Fibroblast of gingiva (primary cell): Measurements from ENCODE around the gene CRELD1.

Experiments
- DNase-seq: peaks from one replicate; pipeline ENCODE4 v3.0.0-alpha.2; 2011; ENCODE audit warnings: low read depth

The CRELD1 gene

DNA sequence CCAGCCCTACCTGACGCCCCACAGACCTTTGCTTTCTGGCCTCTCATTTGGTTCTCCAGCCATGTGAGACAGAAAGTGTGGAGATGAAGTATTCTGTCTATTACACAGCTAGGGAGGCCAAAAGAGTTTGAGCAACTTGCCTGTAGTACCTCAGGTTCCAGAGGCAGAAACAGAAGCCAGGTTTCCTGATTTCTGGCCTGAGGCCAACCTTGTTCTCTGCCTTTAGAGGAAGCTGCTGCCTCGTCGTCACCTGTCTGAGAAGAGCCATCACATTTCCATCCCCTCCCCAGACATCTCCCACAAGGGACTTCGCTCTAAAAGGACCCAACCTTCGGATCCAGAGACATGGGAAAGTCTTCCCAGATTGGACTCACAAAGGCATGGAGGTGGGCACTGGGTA lies 27.2 kb upstream of the CRELD1 start:
- DNase-seq: no peak

DNA sequence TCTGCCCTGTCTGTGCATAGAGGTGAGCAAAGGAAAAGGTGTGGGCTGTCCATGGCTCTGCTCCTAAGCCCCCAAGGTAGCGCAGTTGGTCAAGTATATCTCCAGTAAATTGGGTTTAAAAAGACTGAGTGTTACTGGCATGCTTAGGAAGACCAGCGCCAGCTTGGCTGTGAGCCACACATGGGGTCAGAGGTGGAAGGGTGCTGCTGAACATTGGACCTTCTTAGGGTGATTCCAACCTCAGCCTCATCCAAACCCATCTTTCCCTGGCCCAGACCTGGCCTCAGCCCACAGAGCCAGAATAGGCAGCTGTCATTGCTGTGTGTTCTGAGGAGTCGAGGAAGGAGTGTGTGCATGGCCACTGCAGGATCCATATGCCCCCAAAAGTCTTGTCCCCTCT lies 25.3 kb upstream of the CRELD1 start:
- no peak for DNase-seq

DNA sequence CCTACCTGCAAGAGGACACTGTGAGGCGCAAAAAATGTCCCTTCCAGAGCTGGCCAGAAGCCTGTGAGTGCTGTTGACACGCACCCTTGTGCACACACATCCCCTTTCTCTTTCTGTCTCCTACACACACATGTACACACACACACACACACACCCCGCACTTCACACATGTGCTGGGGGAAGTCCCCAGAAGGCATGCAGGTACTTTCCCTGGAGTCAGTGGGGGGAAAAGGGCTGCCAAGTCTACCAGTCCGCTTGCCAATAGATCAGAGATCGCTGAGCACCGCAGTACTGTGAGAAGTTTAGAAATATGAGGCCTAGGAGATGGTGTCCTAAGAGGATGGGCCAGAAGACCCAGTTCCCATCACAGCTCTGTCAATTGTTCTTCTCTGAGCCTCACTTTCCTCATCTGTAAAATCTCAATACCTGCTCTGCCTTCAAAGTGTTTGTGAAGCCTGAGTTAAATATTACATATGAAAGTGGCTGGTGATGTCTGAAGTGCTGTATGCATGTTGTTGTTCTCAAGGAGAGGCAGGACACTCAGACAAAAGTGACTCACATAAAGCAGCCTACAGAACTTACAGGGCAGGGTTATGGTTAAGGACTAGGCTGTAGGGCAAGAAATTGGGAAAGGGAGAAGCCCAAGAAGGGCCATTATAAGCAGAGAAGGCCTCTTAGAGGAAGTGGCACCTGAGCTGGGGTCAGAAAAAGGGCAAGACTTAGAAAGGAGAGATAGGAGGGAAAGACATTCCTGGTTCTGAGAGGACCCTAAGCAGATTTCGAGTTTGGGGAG lies 24.2 kb upstream of the CRELD1 start:
- no peak for DNase-seq

DNA sequence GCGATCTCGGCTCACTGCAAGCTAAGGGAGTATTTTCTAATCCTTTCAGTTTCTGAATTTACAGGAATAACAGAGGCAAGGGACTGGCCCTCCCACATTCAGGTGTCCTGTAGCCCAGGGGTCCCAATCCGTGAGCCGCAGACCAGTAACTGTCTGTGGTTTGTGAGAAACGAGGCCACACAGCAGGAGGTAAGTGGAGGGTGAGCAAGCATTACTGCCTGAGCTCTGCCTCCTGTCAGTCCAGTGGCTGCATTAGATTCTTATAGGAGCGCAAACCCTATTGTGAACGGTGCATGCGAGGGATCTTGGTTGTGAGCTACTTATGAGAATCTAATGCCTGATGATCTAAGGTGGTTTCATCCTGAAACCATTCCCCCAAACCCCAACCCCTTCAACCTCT lies 21.8 kb upstream of the CRELD1 start:
- DNase-seq: no peak

DNA sequence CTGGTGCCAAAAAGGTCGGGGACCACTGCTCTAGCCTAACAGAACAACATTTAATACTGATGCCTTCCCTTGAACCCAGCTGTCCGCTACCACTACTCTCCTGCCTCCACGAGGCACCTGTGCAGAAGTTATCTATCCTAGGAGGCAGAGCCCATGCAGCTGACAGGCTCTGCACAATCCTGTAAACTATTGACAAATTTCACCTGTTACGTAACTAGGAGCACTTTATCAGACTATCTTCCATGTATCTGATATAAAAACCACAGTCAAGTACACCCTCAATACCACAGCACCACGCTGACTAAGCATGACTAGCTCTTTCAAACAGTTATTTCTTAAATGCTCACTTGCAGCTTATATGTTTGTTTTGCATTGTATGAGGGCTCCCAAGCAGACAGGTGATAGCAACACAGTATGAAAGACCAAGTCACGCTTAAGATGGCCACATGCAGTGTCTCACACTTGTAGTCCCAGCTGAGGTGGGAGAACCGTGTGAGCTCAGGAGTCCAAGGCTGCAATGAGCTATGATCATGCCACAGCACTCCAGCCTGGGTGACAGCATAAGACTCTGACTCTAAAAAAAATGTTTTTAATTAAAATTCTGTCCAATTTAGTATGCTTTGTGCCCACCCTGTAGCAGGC lies 21.2 kb upstream of the CRELD1 start:
- no peak for DNase-seq

DNA sequence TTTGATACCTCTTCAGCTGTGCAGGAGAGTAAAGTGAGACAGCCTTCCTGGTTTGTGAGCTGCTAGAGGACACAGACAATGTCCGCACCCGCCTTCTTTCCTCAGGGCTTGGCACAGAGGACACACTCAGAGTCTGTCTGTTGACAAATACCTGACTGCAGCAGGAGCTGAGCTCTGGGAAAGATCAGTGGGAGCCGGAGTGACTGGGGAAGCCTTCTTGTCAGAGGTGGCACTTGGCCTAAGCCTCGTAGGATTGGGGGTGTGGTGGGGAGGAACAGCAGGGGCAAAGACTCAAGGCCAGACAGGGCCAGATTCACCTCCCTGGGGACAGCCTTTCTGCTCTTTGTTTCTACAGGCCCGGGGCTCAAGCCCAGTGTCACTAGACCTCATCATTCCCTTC lies 20.0 kb upstream of the CRELD1 start:
- no peak for DNase-seq

DNA sequence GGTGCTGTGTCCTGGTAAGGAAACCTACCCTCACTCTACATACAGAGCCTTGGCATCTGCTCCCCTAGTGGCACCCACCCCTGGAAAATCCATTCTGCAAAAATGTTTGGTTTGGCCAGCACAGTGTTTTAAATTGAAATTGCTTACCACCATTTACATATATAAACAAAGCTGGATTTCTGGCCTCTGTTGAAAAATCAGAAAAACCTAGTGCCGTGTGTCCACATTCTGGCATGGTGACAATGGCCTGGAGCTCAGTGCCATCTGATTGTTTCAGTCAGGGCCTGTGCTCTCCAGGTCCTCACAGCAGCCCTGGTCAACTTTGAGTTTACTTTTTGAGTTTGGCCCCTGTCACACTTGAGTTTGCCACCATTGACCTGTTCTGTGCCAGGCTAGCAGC lies 19.6 kb upstream of the CRELD1 start:
- DNase-seq: peak; percentile 84

DNA sequence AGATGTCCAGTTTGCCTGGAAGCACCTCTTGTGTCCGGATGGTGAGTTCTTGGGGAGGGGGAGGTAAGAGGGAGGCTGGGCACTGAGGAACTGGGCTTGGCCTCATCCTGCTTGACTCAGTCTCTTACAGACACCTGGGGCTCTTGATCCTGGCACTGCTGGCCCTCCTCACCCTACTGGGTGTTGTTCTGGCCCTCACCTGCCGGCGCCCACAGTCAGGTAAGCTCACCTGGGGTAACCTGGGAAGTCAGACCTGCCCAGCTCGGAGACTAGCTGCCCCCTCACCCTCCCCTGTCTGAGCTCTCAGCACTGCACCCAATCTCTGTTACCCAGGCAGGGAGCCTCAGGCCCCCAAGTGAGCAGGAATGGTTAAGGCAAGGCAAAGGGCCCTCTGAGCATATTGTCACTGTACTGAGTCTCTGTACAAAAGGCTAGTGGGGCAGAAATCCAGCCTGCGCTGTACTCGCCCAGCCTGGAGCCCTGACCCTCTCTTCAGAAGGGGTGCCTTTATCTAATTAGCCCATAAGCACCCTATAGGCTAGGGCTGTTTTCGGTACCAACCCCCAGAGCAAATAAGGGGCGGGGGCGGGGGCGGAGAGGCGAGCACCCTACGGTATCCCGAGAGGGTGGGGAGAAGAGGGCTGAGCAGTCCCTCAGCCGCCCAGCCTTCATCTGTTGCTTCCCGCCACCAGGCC lies 18.9 kb upstream of the CRELD1 start:
- peak; percentile 63 for DNase-seq

DNA sequence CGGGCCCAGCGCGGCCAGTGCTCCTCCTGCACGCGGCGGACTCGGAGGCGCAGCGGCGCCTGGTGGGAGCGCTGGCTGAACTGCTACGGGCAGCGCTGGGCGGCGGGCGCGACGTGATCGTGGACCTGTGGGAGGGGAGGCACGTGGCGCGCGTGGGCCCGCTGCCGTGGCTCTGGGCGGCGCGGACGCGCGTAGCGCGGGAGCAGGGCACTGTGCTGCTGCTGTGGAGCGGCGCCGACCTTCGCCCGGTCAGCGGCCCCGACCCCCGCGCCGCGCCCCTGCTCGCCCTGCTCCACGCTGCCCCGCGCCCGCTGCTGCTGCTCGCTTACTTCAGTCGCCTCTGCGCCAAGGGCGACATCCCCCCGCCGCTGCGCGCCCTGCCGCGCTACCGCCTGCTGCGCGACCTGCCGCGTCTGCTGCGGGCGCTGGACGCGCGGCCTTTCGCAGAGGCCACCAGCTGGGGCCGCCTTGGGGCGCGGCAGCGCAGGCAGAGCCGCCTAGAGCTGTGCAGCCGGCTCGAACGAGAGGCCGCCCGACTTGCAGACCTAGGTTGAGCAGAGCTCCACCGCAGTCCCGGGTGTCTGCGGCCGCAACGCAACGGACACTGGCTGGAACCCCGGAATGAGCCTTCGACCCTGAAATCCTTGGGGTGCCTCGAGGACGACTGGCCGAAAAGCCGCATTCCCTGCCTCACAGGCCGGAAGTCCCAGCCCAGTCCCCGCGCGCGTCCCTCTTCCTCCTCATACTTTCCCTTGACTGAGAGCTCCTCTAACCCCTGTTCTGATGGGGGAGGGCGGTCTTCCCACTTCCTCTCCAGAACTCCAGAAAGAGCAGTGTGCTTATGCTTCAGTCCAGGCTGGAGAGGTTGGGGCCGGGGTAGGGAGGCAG lies 18.1 kb upstream of the CRELD1 start:
- peak; percentile 47 for DNase-seq

DNA sequence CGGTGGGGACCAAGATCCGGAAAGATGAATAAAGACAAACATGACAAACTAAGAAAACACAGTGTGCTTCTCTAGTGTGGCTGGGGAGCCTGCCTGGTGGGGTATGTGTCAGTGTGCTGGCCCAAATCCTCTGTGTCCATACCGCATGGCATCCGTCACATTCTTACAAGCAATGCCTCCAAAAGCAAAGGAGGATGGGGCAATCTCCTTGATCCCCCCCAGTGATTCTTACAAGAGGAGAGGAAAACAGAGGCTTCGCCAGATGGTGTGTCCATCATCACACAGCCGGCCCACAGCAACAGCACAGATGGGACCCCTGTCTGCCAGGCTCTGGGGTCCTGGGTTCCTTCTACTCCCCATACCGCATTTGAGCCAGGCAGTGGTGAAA lies 17.3 kb upstream of the CRELD1 start:
- peak; percentile 87 for DNase-seq

DNA sequence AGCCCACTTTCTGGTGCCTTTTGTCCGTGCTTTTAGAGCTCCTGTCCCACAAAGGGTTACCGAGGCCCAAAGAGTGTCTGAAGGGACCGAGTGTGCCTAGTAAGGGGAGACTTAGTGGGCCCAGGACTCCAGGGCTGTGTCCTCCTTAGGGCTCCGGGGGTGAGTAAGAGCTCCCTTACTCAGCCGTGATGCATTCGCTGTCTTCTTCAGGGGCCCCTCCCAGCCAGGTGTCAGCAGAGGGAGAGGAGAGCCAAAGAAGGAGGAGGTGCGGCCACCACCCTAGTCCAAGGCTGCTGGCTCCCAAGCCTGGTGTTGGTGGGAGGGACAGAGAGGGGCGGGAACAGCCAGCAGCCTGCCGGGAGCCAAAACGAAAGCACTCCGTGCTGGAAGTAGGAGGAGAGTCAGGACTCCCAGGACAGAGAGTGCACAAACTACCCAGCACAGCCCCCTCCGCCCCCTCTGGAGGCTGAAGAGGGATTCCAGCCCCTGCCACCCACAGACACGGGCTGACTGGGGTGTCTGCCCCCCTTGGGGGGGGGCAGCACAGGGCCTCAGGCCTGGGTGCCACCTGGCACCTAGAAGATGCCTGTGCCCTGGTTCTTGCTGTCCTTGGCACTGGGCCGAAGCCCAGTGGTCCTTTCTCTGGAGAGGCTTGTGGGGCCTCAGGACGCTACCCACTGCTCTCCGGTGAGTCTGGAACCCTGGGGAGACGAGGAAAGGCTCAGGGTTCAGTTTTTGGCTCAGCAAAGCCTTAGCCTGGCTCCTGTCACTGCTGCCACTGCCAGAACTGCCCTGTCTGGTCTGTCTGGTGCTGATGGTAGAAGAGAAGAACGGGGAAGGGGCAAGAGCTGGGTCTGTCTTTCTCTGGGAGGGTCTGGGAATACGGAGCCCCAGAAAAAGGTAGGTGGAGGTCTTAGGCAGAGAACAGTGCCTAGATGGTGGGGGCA lies 16.6 kb upstream of the CRELD1 start, which contains the start of gene IL17RC:
IL17RC (plus strand) TSS at position 365 of the 947 bp plus-strand sequence; CDS start at position 583, 218 bp downstream.
- peak; percentile 83 for DNase-seq

DNA sequence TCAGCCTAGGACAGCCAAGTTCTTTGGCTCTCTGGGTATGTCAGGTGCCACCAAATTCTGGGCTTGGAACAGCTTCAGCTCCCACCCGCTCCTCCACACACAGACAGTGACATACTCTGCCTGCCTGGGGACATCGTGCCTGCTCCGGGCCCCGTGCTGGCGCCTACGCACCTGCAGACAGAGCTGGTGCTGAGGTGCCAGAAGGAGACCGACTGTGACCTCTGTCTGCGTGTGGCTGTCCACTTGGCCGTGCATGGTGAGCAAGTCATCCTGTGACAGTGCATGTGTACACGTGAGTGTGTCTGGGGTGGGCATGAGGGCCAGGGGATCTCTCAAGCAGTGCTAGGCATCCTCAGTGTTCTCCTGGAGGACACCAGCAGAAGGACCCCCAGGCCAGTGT lies 15.8 kb upstream of the CRELD1 start:
- no peak for DNase-seq

DNA sequence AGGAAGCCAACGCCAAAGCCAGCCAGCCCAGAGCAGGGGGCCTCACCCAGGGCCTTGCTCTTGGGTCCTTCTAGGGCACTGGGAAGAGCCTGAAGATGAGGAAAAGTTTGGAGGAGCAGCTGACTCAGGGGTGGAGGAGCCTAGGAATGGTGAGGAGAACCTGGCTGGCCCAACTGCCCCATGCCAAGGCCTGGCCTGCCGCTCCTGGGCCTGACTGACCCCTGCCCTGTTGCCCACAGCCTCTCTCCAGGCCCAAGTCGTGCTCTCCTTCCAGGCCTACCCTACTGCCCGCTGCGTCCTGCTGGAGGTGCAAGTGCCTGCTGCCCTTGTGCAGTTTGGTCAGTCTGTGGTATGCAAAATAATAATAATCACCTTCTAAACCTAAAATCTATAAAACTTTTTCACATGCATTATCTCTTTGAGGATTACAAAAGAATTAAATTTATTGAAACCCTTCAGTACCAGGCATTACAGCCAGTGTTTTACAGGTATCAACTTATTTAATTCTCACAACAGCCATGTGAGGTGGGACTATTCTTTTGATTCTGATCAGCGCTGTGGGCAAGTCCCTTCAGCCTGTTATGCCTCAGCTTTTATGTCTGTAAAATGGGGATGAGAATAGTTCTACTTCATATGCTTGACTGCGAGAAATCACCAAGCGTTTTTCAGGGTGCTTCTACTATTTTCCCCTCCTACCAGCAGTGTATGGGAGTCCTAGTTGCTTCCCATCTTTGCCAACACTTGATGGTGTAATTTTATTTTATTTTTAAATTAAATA lies 15.2 kb upstream of the CRELD1 start:
- DNase-seq: no peak

DNA sequence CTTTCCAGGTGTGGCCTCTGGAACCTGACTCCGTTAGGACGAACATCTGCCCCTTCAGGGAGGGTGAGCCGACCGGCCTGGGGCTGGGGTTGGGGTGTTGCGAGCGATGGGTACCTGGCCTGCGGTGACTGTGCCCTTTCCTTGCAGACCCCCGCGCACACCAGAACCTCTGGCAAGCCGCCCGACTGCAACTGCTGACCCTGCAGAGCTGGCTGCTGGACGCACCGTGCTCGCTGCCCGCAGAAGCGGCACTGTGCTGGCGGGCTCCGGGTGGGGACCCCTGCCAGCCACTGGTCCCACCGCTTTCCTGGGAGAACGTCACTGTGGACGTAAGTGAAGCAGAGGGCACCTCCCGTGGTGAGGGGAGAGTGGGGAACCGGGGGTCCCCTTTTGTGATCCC lies 5.5 kb upstream of the CRELD1 start:
- DNase-seq: no peak

DNA sequence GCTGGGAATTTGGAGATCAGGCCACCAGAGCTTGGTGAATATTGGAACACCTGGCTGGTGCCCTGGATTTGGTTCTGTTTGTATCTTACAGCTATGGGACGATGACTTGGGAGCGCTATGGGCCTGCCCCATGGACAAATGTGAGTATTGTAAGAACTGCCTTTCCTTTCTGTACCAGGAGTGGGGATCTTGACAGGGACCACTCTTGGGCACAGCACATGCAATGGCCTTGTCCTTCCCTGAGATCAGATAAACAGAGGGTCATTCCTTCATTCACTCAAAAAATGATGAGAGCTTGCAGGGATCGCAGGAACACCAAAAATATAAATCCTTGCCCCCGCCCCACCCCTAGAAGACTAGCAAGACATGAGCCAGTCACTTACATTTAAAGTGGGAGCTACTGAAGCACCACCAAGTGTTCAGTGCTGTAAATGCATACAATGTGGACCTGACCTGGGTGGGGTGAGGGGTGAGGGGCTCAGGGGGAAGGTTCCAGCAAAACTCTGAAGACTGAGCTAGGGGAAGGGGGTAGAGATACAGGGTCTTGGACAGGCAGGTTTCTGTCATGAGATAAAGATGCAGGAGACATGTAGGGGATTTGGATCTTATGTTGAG lies 2.7 kb upstream of the CRELD1 start:
- no peak for DNase-seq

DNA sequence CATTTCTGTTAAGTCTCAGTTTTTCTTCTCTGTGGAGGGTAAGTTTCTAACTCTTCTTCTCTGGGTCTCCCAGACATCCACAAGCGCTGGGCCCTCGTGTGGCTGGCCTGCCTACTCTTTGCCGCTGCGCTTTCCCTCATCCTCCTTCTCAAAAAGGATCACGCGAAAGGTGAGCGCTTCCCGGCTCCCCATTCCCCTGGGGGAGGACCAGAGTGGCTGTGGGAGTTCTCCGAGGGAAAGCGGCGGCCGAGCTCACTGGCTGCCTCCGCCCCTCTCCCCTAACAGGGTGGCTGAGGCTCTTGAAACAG lies 1.1 kb upstream of the CRELD1 start:
- no peak for DNase-seq

DNA sequence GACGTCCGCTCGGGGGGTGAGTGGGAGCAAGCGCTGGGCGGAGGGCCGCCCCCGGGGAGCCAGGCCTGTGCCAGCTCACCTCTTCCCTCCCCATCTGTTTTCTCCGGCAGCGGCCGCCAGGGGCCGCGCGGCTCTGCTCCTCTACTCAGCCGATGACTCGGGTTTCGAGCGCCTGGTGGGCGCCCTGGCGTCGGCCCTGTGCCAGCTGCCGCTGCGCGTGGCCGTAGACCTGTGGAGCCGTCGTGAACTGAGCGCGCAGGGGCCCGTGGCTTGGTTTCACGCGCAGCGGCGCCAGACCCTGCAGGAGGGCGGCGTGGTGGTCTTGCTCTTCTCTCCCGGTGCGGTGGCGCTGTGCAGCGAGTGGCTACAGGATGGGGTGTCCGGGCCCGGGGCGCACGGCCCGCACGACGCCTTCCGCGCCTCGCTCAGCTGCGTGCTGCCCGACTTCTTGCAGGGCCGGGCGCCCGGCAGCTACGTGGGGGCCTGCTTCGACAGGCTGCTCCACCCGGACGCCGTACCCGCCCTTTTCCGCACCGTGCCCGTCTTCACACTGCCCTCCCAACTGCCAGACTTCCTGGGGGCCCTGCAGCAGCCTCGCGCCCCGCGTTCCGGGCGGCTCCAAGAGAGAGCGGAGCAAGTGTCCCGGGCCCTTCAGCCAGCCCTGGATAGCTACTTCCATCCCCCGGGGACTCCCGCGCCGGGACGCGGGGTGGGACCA lies 632 bp upstream of the CRELD1 start:
- peak; percentile 53 for DNase-seq

DNA sequence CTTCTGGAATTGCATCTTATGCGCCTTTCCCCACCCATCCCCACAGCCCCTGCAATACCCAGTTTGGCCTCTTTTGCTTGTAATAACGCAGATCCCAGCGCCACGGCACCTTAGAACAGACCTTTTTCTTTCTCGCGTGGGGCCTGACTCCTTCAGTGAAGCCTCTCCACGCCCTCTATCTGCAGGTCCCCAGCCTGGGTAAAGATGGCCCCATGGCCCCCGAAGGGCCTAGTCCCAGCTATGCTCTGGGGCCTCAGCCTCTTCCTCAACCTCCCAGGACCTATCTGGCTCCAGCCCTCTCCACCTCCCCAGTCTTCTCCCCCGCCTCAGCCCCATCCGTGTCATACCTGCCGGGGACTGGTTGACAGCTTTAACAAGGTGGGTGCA lies 594 bp downstream of the CRELD1 start:
- no peak for DNase-seq

DNA sequence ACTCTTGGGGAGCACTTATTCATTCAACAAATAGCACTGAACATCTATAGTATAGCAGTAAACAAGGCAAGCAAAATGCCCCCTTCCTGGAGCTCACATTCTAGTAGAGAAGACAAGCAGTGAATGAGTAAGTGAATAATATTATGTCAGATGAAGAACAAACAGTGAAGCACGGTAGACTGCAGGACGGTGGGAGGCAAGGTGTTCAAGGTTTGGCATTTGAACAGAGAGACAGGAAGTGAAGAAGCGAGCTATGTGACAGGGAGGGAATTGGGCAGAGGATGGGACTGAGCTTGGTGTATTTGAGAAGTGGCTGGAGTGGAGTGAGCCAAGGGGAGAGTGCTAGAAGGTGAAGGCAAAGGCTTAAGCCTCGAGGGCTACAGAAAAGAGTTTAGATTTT lies 1.4 kb downstream of the CRELD1 start:
- no peak for DNase-seq
